ENCODE results near the gene SHKBP1.

GRCh38 chr19:40576151-40576584 lies 505 bp upstream of the SHKBP1 start:
- TF ChIP-seq EZH2phosphoT487 (IDR thresholded peaks at IDR 0.05; ENCODE audit: borderline replicate concordance, low read depth, low read length) (no peak), CTCF (conservative IDR thresholded peaks at IDR 0.05; ENCODE audit: low read length) (no peak)
